Measurements from ENCODE around the gene ZNF768.
"Not testable (repeated sequence)": the region's sequence is repeated elsewhere in the genome, so short reads cannot be mapped to it uniquely, and the experiment has no call there.

ZNF768 gene

DNA sequence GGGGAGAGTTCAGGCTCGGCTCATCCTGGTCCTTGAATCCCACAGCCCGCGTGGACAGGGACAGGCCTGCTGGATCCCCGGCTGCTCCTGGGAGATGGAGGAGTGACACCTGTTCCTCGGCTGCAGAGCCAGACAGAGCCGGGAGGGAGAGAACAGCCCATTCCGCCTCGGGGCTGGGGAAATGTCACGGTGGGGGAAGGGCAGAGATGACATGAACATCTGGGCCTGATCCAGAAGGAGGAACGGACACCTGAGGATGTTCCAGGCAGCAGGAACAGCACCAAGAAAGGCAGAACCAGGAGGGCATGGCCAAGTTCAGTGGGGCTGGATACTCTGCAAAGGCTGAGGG, 29.7 kb upstream of the ZNF768 start:
- no peak for DNase-seq (ENCODE audit: low read depth in 2 of 2, low spot score in 1 of 2)

DNA sequence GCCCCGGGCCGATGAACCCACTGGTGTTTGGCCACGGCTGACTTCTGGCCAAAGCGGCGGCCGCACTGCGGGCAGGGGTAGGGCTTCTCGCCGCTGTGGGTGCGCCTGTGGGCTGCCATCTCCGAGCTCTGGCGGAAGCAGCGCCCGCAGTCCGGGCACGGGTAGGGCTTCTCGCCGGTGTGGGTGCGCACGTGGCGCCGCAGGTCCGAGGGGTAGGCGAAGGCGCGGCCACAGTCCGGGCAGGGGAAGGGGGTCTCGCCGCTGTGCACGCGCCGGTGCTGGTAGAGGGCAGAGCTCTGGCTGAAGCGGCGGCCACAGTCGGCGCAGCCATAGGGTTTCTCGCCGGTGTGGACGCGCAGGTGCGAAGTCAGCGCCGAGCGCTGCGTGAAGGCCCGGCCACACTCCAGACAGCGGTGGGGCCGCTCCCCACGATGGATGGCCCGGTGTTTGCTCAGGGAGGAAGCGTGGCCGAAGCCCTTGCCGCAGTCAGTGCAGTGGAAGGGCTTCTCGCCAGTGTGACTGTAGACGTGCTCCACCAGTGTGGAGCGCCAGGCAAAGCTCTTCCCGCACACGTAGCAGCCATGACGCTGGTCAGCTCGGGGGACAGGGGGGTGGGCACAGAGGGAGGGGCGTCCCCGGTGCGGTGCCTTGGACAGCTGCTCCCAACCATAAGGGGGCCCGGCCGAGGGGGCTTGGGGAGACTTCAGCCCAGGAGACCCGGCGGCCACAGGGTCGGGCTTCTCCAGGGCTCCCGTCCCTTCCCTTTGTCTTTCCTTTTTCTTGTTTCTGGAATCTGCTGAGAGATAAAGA, 29.2 kb upstream of the ZNF768 start:
- DNase-seq (ENCODE audit: low read depth in 2 of 2, low spot score in 1 of 2) = no peak

GRCh38 chr16:30554557-30555314, 28.4 kb upstream of the ZNF768 start:
- DNase-seq (ENCODE audit: low read depth in 2 of 2, low spot score in 1 of 2) = no peak

GRCh38 chr16:30553393-30553899, 27.1 kb upstream of the ZNF768 start:
- no peak for DNase-seq (ENCODE audit: low read depth in 2 of 2, low spot score in 1 of 2)

GRCh38 chr16:30552956-30553355, 26.6 kb upstream of the ZNF768 start:
- no peak for DNase-seq (ENCODE audit: low read depth in 2 of 2, low spot score in 1 of 2)

DNA sequence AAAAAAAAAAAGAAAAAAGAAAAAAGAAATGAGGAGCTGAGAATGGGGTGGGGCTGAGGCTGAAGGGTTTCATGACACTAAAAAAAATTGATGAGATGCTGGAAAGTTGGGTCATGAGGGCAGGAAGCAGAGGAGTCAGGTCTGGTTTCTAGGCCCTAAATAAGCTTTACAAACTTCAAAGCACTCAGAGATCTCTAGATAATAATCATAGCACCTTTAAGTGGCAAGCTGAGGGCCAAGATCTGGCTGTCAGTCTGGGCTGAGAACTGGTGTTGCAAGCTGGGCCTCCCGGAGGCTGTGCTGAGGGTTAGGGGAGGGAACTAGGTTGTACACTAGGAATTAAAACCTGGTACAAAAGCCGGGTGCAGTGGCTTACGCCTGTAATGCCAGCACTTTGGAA, 25.4 kb upstream of the ZNF768 start:
- DNase-seq (ENCODE audit: low read depth in 2 of 2, low spot score in 1 of 2) = no peak

DNA sequence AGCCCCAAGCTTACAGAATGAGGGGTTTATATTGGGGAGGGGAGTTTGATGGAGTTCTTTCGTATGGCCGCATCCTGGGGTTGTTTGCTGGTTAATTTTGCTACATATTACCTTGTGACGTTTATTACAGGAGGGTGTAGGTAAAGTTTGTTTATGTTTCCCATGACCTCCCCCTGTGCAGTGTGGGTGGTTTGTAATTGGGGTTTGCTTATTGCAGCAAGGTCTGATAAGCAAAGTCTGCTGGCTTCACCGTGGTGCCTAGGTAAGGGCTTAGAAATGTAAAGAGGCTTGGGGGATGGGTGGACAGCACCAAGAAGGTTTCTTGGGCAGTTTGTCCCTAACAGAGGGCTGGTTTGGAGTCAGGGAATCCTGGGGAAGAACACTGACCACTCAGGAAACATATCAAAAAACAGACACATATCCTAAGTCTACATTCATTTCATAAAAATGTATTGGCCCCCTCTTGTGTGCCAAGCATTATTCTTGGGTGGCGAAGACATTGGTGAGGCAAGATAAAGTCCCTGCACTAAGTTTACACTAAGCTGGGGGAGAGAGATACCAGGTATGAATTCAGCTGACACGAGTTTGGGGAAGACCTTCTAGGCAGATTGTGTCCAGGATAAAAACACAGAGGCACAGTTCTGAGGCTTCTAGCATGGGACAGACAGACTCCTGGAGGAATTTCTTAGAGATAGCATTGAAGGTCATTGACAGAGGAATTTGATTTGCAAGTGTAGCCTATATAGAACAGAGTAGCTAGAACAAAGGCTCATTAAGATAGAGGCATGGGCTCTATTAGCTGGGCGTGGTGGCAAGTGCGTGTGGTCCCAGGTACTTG, 22.3 kb upstream of the ZNF768 start:
- no peak for DNase-seq (ENCODE audit: low read depth in 2 of 2, low spot score in 1 of 2)

DNA sequence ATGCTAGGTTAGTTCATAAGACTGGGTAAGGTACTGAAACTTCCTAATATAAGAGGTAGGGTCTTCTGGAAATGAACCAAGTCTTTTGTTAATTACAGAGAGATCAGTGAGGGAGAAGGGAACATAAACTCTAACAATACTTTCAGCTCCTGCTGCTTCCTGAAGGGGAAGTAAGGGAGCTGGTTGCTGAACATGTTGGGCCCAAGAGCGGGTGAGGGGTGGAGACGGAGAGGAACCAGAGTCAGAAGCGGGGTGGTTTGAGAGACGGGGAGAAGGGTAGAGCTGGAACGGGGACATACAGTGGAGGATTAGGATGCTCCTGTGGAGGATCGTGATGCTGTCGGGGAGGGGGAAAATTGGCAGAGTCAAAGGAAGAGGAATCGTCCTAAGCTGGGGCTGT, 19.7 kb upstream of the ZNF768 start:
- DNase-seq (ENCODE audit: low read depth in 2 of 2, low spot score in 1 of 2) = no peak

GRCh38 chr16:30543067-30543466, 16.7 kb upstream of the ZNF768 start:
- DNase-seq (ENCODE audit: low read depth in 2 of 2, low spot score in 1 of 2) = no peak

- DNase-seq (ENCODE audit: low read depth in 2 of 2, low spot score in 1 of 2) = no peak
These were observed 15.3 kb upstream of the ZNF768 start for GRCh38 chr16:30541502-30542329.

DNA sequence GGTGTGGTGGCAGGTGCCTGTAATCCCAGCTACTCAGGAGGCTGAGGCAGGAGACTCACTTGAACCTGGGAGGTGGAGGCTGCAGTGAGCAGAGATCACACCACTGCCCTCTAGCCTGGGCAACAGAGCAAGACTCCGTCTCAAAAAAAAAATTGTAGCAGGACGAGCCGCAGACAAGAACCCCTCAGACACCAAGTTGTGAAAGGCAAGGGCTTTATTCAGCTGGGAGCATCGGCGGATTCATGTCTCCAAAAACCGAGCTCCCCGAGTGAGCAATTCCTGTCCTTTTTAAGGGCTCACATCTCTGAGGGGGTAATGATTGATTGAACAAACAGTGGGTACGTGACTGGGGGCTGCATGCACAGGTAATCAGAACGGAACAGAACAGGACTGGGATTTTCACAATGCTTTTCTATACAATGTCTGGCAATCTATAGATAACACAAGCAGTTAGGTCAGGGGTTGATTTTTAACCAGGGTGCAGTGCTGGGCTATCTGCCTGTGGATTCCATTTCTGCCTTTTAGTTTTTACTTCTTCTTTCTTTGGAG, 14.6 kb upstream of the ZNF768 start:
- not testable (repeated sequence) for DNase-seq (ENCODE audit: low read depth in 2 of 2, low spot score in 1 of 2)

GRCh38 chr16:30539986-30540526, 13.7 kb upstream of the ZNF768 start:
- DNase-seq (ENCODE audit: low read depth in 2 of 2, low spot score in 1 of 2) = not testable (repeated sequence)

DNA sequence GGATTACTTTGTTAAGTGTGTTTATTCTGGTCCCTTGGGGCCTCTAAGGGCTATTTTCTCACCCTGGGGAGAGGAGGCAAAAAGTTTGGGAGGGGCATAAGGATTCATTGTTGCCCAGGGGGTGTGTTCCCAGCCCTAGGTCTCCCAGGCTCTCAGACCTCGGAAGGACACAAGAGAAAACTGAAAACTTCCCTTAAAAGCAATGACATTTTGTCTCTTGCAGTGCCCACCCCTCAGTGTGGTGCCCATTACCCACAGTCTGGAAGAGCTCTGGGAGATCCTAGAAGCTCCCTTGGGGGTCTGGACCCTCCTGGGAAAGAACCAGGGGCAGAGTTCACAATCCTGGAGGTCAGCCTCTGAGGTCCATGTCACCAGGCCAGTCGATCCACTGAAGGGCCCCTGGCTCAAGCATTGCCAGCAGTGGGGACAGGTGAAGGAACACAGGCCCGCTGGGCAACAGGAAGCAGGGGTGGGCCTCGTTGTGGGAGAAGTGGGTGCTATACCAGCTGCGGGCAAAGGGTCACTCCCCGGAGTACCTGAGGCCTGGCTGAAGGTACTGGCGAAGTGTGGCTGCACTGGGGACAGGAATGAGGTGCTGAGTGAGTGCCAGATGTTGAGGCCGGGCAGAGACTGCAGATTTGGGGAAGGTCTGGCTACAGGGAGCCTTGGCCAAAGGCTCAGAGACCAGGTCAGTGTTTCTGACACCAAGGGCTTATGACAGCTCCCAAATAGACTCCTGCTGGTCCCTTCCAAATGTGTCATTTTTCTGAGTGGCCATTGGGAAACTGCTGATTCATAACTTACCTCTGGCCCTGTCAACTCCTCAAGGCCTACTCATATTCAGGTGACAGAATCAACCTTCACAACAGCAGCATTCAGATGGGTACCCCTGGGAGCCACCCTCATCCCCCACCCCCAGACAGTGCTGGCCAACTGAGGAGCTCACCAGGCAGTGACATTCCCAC, 12.9 kb upstream of the ZNF768 start:
- no peak for DNase-seq (ENCODE audit: low read depth in 2 of 2, low spot score in 1 of 2)

DNA sequence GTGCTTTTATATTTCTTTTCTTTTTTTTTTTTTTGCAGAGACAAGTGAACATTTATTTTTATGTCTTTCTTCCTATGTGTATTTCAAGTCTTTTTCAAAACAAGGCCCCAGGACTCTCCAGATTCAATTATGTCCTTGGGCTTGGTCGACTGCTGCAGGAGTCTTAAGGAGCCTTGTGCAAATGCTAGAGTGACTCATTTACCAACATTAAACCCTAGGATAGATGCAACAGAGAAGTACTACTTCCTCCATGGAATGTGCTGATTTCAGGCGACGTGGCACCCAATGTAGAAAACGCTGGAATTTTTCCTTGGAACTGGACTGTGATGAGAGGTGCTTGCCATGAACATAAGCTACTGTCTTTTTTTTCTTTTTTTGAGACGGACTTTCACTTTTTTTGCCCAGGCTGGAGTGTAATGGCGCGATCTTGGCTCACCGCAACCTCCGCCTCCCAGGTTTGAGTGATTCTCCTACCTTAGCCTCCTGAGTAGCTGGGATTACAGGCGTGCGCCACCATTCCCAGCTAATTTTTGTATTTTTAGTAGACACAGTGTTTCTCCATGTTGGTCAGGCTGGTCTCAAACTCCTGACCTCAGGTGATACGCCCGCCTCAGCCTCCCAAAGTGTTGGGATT, 10.1 kb upstream of the ZNF768 start:
- not testable (repeated sequence) for DNase-seq (ENCODE audit: low read depth in 2 of 2, low spot score in 1 of 2)

GRCh38 chr16:30535777-30536190, 9.4 kb upstream of the ZNF768 start:
- DNase-seq (ENCODE audit: low read depth in 2 of 2, low spot score in 1 of 2) = peak in 1 of 2 donors; percentile 28

DNA sequence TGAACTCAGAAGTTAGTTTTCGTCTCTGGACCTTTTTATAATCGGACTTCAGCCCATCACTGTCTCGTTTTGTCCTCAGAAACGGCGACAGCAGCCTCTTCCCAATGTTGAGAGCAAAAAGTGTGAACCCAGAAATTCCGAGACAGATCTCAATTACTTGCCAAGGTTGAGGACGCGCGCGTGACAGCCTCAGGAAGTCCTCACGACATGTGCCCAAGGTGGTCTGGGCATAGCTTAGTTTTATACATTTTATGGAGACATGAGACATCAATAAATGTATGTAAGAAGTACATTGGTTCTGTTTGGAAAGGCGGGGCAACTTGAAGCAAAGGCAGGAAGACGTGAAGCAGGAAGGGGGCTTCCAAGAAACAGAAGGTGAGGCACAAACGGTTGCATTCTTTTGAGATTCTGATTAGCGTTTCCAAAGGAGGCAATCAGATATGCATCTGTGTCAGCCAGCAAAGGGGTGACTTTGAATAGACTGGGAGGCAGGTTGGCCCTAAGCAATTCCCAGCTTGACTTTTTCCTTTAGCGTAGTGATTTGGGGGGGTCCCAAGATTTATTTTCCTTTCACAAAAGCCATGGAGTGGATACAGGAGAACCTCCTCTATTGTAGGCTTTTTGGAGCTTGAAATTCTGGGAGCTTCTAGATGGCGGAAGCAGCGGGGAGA, 8.9 kb upstream of the ZNF768 start:
- DNase-seq (ENCODE audit: low read depth in 2 of 2, low spot score in 1 of 2) = no peak

DNA sequence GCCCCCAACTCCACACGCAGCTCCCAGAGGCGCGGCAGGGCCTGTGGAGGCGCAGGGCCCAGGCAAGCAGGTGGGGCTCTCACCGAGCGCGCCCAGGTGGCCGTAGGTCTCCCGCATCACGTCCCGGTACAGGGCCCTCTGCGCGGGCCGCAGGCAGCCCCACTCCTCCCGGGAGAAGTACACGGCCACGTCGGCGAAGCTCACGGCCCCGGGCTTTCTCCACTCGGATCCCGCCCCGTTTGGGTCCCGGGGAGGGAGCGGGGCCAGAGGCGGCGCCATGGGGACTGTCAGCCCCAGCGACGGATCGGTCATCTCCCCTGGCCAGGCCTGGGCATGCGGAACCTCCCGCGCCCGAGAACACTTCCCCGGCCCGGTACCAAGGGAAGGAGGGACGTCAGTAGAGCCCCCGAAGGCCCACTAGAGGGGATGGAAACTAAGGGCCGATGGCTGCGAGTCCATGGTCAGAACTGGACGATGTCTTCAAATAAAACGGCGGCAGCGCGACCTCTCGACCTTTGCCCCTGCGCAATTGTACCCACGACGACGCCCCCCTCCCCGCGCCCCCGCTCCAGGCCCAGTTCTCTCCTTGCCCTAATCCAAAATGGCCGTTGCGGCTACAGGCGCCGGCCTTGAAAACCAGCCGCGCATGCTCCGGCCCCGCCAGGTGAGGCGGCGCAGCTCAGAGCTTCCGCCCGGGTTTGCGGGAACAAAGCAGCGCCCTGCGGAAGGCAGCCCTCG, 8.2 kb upstream of the ZNF768 start, which contains the start of gene ZNF747:
Gene ZNF747 (minus strand): TSS at position 491 of the 738 bp plus-strand sequence. CDS start 179 bp downstream, at position 312.
- DNase-seq (ENCODE audit: low read depth in 2 of 2, low spot score in 1 of 2) = peak; percentile 84 to 86

All from stimulated activated CD8-positive, alpha-beta memory T cell treated with anti-CD3 and anti-CD28 coated beads, Interleukin-4, amount 100 ng/mL, for 4 hours (primary cell).